HEK293 (cell line): ENCODE results near the gene KRT78.

Source experiments
- KLF10 ChIP-seq: fragments of 450-650 bp; IDR thresholded peaks from 2 replicates; pipeline ENCODE4 v1.5.1; 2018; ENCODE audit warnings: missing biosample characterization, mild to moderate bottlenecking, missing genetic modification characterization
- KLF16 ChIP-seq: fragments of 450-650 bp; formaldehyde crosslinking; IDR thresholded peaks from 2 replicates; pipeline ENCODE4 v1.5.1; 2017; ENCODE audit warnings: missing biosample characterization, missing genetic modification characterization
- OVOL3 ChIP-seq: fragments of 450-650 bp; formaldehyde crosslinking; IDR thresholded peaks from 2 replicates; pipeline ENCODE4 v1.5.1; 2016; ENCODE audit warnings: missing biosample characterization, missing genetic modification characterization
- SALL2 ChIP-seq: fragments of 450-650 bp; formaldehyde crosslinking; IDR thresholded peaks from 2 replicates; pipeline ENCODE4 v1.5.0; 2017; ENCODE audit warnings: missing biosample characterization, mild to moderate bottlenecking, missing genetic modification characterization, borderline replicate concordance
- TRIM28 ChIP-seq: IDR thresholded peaks from 2 replicates; pipeline ENCODE4 v1.6.1; 2011; ENCODE audit warnings: low read length, control low read depth, borderline replicate concordance
- ZBTB17 ChIP-seq: fragments of 450-650 bp; formaldehyde crosslinking; IDR thresholded peaks from 2 replicates; pipeline ENCODE4 v1.5.1; 2016; ENCODE audit warnings: missing biosample characterization, missing genetic modification characterization
- ZBTB48 ChIP-seq: fragments of 450-650 bp; formaldehyde crosslinking; IDR thresholded peaks from 2 replicates; pipeline ENCODE4 v1.5.1; 2016; ENCODE audit warnings: missing biosample characterization, missing genetic modification characterization
- ZFP41 ChIP-seq: fragments of 450-650 bp; formaldehyde crosslinking; IDR thresholded peaks from 2 replicates; pipeline ENCODE4 v1.5.1; 2016; ENCODE audit warnings: missing biosample characterization, missing genetic modification characterization, borderline replicate concordance
- ZNF132 ChIP-seq: fragments of 450-650 bp; formaldehyde crosslinking; IDR thresholded peaks from 2 replicates; pipeline ENCODE4 v1.5.1; 2017; ENCODE audit warnings: missing biosample characterization, missing genetic modification characterization, borderline replicate concordance
- ZNF24 ChIP-seq: fragments of 450-650 bp; formaldehyde crosslinking; IDR thresholded peaks from 2 replicates; pipeline ENCODE4 v1.5.1; 2016; ENCODE audit warnings: missing biosample characterization, missing genetic modification characterization
- ZNF274 ChIP-seq, 2 experiments: fragments of 200-500 bp in 1 of 2; fragments of 450-650 bp in 1 of 2; sonication (Bioruptor generic) in 1 of 2; formaldehyde crosslinking in 1 of 2; IDR thresholded peaks; 2 replicates each; pipeline versions ENCODE4 v1.5.1 to v1.6.1; 2014 to 2016; ENCODE audit warnings: borderline replicate concordance in 1 of 2, inconsistent platforms in 1 of 2, low read length in 1 of 2, missing biosample characterization in 1 of 2, missing genetic modification characterization in 1 of 2
- ZNF354C ChIP-seq: fragments of 450-650 bp; formaldehyde crosslinking; IDR thresholded peaks from 2 replicates; pipeline ENCODE4 v1.5.1; 2016; ENCODE audit warnings: missing biosample characterization, missing genetic modification characterization, low read depth, borderline replicate concordance
- ZNF391 ChIP-seq: fragments of 450-650 bp; formaldehyde crosslinking; IDR thresholded peaks from 2 replicates; pipeline ENCODE4 v1.5.1; 2016; ENCODE audit warnings: low read depth, missing biosample characterization, missing genetic modification characterization, borderline replicate concordance
- ZNF423 ChIP-seq: fragments of 450-650 bp; formaldehyde crosslinking; IDR thresholded peaks from 2 replicates; pipeline ENCODE4 v1.5.1; 2016; ENCODE audit warnings: missing biosample characterization, missing genetic modification characterization
- ZNF521 ChIP-seq: fragments of 450-650 bp; formaldehyde crosslinking; IDR thresholded peaks from 2 replicates; pipeline ENCODE4 v1.5.1; 2017; ENCODE audit warnings: missing biosample characterization, mild to moderate bottlenecking, missing genetic modification characterization
- ZNF596 ChIP-seq: fragments of 450-650 bp; IDR thresholded peaks from 2 replicates; pipeline ENCODE4 v1.5.0; 2018; ENCODE audit warnings: missing biosample characterization, mild to moderate bottlenecking, missing genetic modification characterization, moderate library complexity
- ZNF600 ChIP-seq: fragments of 450-650 bp; formaldehyde crosslinking; IDR thresholded peaks from 2 replicates; pipeline ENCODE4 v1.5.1; 2016; ENCODE audit warnings: missing biosample characterization, missing genetic modification characterization
- ZNF654 ChIP-seq: fragments of 450-650 bp; formaldehyde crosslinking; IDR thresholded peaks from 2 replicates; pipeline ENCODE4 v1.5.1; 2016; ENCODE audit warnings: low read depth, missing biosample characterization, missing genetic modification characterization
- ZNF707 ChIP-seq: fragments of 450-650 bp; formaldehyde crosslinking; IDR thresholded peaks from 2 replicates; pipeline ENCODE4 v1.5.1; 2016; ENCODE audit warnings: missing biosample characterization, missing genetic modification characterization
- ZSCAN30 ChIP-seq: fragments of 450-650 bp; IDR thresholded peaks from 2 replicates; pipeline ENCODE4 v1.5.1; 2018; ENCODE audit warnings: missing biosample characterization, mild to moderate bottlenecking, missing genetic modification characterization, moderate library complexity
- ZXDB ChIP-seq: fragments of 450-650 bp; formaldehyde crosslinking; IDR thresholded peaks from 2 replicates; pipeline ENCODE4 v1.5.1; 2016; ENCODE audit warnings: missing biosample characterization, missing genetic modification characterization
- TF ChIP-seq, protein P1 (sequence below): fragments of 450-650 bp; formaldehyde crosslinking; IDR thresholded peaks from 2 replicates; pipeline ENCODE4 v1.5.1; 2016; ENCODE audit warnings: missing biosample characterization, missing genetic modification characterization
- TF ChIP-seq, protein P2 (sequence below): fragments of 450-650 bp; formaldehyde crosslinking; IDR thresholded peaks from 2 replicates; pipeline ENCODE4 v1.5.1; 2016; ENCODE audit warnings: missing biosample characterization, missing genetic modification characterization
- TF ChIP-seq, protein P3 (sequence below): fragments of 450-650 bp; formaldehyde crosslinking; IDR thresholded peaks from 2 replicates; pipeline ENCODE4 v1.5.1; 2016; ENCODE audit warnings: missing biosample characterization, missing genetic modification characterization, low read depth
- TF ChIP-seq, protein P4 (sequence below): fragments of 450-650 bp; formaldehyde crosslinking; IDR thresholded peaks from 2 replicates; pipeline ENCODE4 v1.5.1; 2016; ENCODE audit warnings: missing biosample characterization, missing genetic modification characterization
- TF ChIP-seq, protein P5 (sequence below): fragments of 450-650 bp; formaldehyde crosslinking; IDR thresholded peaks from 2 replicates; pipeline ENCODE4 v1.5.1; 2016; ENCODE audit warnings: missing biosample characterization, missing genetic modification characterization, low read depth

The KRT78 gene

DNA sequence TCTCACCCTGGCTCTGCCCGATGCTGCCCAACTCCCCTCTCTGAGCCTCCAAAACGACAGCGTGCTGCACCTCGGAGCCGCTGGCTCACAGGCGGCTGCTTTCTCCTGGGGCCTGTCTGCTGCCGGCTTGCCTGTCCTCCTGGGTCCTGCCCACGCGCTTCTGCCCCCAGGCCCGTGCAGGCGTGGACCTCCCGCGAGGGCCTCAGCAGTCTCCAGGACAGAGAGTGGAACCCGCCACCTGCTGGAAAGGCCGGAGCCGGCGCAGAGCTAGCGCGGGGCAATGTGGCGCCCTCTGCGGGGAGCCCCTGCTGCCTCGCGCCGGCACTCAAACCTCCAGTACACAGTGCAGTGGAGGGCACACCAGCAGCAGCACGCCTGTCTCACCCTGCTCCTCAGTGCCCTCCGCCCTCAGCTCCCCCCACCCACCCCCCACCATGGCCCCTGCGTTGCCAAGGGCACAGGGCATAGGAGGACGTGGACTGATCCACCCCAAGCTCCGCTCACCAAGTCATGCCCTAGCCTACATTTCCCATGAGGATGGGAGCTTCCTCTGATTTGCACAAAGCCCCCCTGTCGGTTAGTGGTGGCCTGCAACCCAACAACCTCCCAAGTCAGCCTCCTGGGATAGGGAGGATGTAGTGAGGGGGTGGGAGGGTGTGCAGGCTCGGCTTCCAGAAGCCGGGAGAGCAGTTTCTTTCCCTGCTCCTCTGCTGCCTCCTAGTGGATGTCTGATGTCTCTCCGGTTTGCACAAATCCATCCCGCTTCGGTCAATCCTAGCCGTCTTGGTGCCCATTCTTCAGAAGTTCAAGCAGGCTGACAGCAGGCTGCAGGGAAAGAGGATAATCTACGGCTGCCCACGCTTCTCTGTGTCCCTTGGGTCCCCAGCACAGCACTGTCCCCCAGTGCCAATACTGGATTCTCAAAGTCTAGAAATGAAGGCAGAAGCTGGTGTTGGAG lies 30.9 kb upstream of the KRT78 start (continued):
- TF ChIP-seq ZNF274 (IDR thresholded peaks at IDR 0.05; ENCODE audit: low read length) (no peak), ZNF274 (tag by site-specific recombination; IDR thresholded peaks at IDR 0.05; ENCODE audit: borderline replicate concordance) (no peak), ZNF354C (tag by site-specific recombination) (no peak), ZNF391 (tag by site-specific recombination) (peak; percentile 25; the same call in 1 of the 2 replicates), ZNF132 (tag by site-specific recombination) (no peak), ZBTB17 (tag by site-specific recombination) (peak; percentile 86; the same call in 1 of the 2 replicates), KLF10 (tag by site-specific recombination) (no peak), ZSCAN30 (tag by site-specific recombination) (peak; percentile 72), ZNF596 (tag by site-specific recombination) (no peak), ZFP41 (tag by site-specific recombination) (no peak), ZNF521 (tag by site-specific recombination) (no peak), KLF16 (tag by site-specific recombination) (0 out of 2 replicates have a peak, but pooled peaks have one; percentile 46), TRIM28 (no peak), ZBTB48 (tag by site-specific recombination) (peak; percentile 21; the same call in 1 of the 2 replicates), SALL2 (tag by site-specific recombination) (no peak), ZNF423 (tag by site-specific recombination) (peak; percentile 58), ZXDB (tag by site-specific recombination) (peak; percentile 75; the same call in 1 of the 2 replicates), ZNF707 (tag by site-specific recombination) (no peak), ZNF600 (peak; percentile 91), ZNF654 (tag by site-specific recombination) (peak; percentile 99), ZNF24 (0 out of 2 replicates have a peak, but pooled peaks have one; percentile 17), OVOL3 (tag by site-specific recombination) (no peak)
- TF ChIP-seq, protein P1, sequence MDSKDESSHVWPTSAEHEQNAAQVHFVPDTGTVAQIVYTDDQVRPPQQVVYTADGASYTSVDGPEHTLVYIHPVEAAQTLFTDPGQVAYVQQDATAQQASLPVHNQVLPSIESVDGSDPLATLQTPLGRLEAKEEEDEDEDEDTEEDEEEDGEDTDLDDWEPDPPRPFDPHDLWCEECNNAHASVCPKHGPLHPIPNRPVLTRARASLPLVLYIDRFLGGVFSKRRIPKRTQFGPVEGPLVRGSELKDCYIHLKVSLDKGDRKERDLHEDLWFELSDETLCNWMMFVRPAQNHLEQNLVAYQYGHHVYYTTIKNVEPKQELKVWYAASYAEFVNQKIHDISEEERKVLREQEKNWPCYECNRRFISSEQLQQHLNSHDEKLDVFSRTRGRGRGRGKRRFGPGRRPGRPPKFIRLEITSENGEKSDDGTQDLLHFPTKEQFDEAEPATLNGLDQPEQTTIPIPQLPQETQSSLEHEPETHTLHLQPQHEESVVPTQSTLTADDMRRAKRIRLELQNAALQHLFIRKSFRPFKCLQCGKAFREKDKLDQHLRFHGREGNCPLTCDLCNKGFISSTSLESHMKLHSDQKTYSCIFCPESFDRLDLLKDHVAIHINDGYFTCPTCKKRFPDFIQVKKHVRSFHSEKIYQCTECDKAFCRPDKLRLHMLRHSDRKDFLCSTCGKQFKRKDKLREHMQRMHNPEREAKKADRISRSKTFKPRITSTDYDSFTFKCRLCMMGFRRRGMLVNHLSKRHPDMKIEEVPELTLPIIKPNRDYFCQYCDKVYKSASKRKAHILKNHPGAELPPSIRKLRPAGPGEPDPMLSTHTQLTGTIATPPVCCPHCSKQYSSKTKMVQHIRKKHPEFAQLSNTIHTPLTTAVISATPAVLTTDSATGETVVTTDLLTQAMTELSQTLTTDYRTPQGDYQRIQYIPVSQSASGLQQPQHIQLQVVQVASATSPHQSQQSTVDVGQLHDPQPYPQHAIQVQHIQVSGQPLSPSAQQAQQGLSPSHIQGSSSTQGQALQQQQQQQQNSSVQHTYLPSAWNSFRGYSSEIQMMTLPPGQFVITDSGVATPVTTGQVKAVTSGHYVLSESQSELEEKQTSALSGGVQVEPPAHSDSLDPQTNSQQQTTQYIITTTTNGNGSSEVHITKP (tag by site-specific recombination): peak; percentile 89
- TF ChIP-seq, protein P2, sequence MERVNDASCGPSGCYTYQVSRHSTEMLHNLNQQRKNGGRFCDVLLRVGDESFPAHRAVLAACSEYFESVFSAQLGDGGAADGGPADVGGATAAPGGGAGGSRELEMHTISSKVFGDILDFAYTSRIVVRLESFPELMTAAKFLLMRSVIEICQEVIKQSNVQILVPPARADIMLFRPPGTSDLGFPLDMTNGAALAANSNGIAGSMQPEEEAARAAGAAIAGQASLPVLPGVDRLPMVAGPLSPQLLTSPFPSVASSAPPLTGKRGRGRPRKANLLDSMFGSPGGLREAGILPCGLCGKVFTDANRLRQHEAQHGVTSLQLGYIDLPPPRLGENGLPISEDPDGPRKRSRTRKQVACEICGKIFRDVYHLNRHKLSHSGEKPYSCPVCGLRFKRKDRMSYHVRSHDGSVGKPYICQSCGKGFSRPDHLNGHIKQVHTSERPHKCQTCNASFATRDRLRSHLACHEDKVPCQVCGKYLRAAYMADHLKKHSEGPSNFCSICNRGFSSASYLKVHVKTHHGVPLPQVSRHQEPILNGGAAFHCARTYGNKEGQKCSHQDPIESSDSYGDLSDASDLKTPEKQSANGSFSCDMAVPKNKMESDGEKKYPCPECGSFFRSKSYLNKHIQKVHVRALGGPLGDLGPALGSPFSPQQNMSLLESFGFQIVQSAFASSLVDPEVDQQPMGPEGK (tag by site-specific recombination): peak; percentile 80
- TF ChIP-seq, protein P3, sequence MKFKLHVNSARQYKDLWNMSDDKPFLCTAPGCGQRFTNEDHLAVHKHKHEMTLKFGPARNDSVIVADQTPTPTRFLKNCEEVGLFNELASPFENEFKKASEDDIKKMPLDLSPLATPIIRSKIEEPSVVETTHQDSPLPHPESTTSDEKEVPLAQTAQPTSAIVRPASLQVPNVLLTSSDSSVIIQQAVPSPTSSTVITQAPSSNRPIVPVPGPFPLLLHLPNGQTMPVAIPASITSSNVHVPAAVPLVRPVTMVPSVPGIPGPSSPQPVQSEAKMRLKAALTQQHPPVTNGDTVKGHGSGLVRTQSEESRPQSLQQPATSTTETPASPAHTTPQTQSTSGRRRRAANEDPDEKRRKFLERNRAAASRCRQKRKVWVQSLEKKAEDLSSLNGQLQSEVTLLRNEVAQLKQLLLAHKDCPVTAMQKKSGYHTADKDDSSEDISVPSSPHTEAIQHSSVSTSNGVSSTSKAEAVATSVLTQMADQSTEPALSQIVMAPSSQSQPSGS (tag by site-specific recombination): no peak
- TF ChIP-seq, protein P4, sequence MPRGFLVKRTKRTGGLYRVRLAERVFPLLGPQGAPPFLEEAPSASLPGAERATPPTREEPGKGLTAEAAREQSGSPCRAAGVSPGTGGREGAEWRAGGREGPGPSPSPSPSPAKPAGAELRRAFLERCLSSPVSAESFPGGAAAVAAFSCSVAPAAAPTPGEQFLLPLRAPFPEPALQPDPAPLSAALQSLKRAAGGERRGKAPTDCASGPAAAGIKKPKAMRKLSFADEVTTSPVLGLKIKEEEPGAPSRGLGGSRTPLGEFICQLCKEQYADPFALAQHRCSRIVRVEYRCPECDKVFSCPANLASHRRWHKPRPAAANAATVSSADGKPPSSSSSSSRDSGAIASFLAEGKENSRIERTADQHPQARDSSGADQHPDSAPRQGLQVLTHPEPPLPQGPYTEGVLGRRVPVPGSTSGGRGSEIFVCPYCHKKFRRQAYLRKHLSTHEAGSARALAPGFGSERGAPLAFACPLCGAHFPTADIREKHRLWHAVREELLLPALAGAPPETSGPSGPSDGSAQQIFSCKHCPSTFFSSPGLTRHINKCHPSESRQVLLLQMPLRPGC: no peak
- TF ChIP-seq, protein P5, sequence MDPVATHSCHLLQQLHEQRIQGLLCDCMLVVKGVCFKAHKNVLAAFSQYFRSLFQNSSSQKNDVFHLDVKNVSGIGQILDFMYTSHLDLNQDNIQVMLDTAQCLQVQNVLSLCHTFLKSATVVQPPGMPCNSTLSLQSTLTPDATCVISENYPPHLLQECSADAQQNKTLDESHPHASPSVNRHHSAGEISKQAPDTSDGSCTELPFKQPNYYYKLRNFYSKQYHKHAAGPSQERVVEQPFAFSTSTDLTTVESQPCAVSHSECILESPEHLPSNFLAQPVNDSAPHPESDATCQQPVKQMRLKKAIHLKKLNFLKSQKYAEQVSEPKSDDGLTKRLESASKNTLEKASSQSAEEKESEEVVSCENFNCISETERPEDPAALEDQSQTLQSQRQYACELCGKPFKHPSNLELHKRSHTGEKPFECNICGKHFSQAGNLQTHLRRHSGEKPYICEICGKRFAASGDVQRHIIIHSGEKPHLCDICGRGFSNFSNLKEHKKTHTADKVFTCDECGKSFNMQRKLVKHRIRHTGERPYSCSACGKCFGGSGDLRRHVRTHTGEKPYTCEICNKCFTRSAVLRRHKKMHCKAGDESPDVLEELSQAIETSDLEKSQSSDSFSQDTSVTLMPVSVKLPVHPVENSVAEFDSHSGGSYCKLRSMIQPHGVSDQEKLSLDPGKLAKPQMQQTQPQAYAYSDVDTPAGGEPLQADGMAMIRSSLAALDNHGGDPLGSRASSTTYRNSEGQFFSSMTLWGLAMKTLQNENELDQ (tag by site-specific recombination): no peak
